Psoas muscle (tissue), 8 donors: ENCODE measurements around the gene PFKM. TPM values are rescaled to one million over a fixed set of nuclear protein-coding genes. Genes with fewer than 3 reads are reported as not detected.
A peak's percentile ranks its signal among the peaks of the same experiment; 100 is the strongest.

Experiments
- ATAC-seq, 4 donors: fragments of 200-7000 bp; cut with Tn5 transposase; one replicate each; pipeline ENCODE4 v1.9.1; 2020; ENCODE audit warnings: moderate library complexity in 3 of 4, mild to moderate bottlenecking in 2 of 4
- DNase-seq, 2 donors: peaks; one replicate each; pipeline ENCODE4 v3.0.0-alpha.2; 2020
- H3K27ac ChIP-seq: fragments of 200-600 bp; one replicate; pipeline ENCODE4 v1.8.0; 2022
- H3K27me3 ChIP-seq, 3 donors: fragments of 200-600 bp in 1 of 3; one replicate each; pipeline versions ENCODE4 v1.6.1 to v1.8.0; 2013 to 2022; ENCODE audit warnings: low read length in 2 of 3, mild to moderate bottlenecking in 2 of 3, moderate library complexity in 1 of 3; ENCODE audit not compliant: insufficient read depth in 3 of 3
- H3K36me3 ChIP-seq, 2 donors: fragments of 200-600 bp in 1 of 2; one replicate each; pipeline versions ENCODE4 v1.6.1 to v1.8.0; 2013 to 2022; ENCODE audit warnings: low read depth in 1 of 2, mild to moderate bottlenecking in 1 of 2, moderate library complexity in 1 of 2; ENCODE audit not compliant: insufficient read depth in 1 of 2
- H3K4me1 ChIP-seq: fragments of 200-600 bp; one replicate; pipeline ENCODE4 v1.8.0; 2022
- H3K4me3 ChIP-seq: fragments of 200-600 bp; one replicate; pipeline ENCODE4 v1.8.0; 2022; ENCODE audit warnings: mild to moderate bottlenecking
- H3K9me3 ChIP-seq: fragments of 200-600 bp; one replicate; pipeline ENCODE4 v1.8.0; 2022
- WGBS, 3 donors: extraction: QIAGEN DNeasy Blood & Tissue Kit; methylation state at CpG; one replicate each; pipeline versions ENCODE4 v1.1.6 to v1.1.7; 2013; 5-methylcytosine and 5-hydroxymethylcytosine counted together
- intact Hi-C, 2 donors: fragments of 100-400 bp; cut with DNase I; formaldehyde crosslinking; loops; one replicate each; pipeline versions ENCODE4 v1.11.0 to v1.14.2; 2022
- long read RNA-seq, 2 donors: library from polyadenylated mRNA; unstranded; transcript quantifications; one replicate each; pipeline ENCODE4 v2.0.0, GENCODE V29; 2021
- polyA plus RNA-seq, 3 donors: library from polyadenylated mRNA; stranded (reverse); fragments of 200-250 nt; gene quantifications; one replicate each; pipeline ENCODE4 v1.2.3, GENCODE V29; 2013
- total RNA-seq, 4 donors: library from RNA; stranded (reverse); fragmentation: NEBNext Ultra II Directional in 2 of 4; extraction: Animal tissue kit (Norgen Biotek cat#: 25700) in 2 of 4; gene quantifications; one replicate each; pipeline versions ENCODE4 v1.2.1 to v1.2.4, GENCODE V29; 2021 to 2023
- TF ChIP-seq, protein P1 (sequence below): fragments of 200-600 bp; IDR thresholded peaks from one replicate; pipeline ENCODE4 v1.8.0; 2022; ENCODE audit warnings: antibody characterized with exemption
- donor health status: healthy with polysubstance abuse.
- donor health status: DM: no; HTN: no; CAD: no; lungs with moderate emphysema.
- donor health status: Bipolar disorder and iron deficiency.
- donor health status: healthy.
- donor health status: DM: yes; HTN: yes; CAD: no.
- donor health status: DM: no; HTN: no; CAD: no.
- donor health status: DM: no; HTN: no; CAD: no.
- donor health status: DM: yes; HTN: yes; CAD: no.

PFKM gene
- total RNA-seq (1,000 to 10,000 TPM in 1 of 4 donors, 100 to 1,000 TPM in 3; 618 to 1,283 (median 817) TPM), polyA plus RNA-seq (100 to 1,000 TPM in 2 of 3 donors, 10 to 100 TPM in 1; 65.1 to 529 (median 344) TPM)
- long read RNA-seq, donor 1, transcript PFKM-222 (23 exons, 2,867 nt) = minor isoform, 5 of 637 reads
- long read RNA-seq, donor 1, transcript PFKM-203 (23 exons, 3,224 nt) = minor isoform, 126 of 637 reads
- long read RNA-seq, donor 1, transcript PFKM-210 (22 exons, 2,867 nt) = major isoform, 360 of 637 reads
- long read RNA-seq, donor 1, transcript PFKM-201 (23 exons, 3,078 nt) = minor isoform, 12 of 637 reads
- long read RNA-seq, donor 1, partial matches to known transcripts = 99 of 637 reads
- long read RNA-seq, donor 1, other reads (novel, unspliced or antisense) = 34 of 637 reads
- long read RNA-seq, donor 2, transcript PFKM-201 (23 exons, 3,078 nt) = minor isoform, 275 of 2,116 reads
- long read RNA-seq, donor 2, transcript PFKM-210 (22 exons, 2,867 nt) = major isoform, 965 of 2,116 reads
- long read RNA-seq, donor 2, transcript PFKM-222 (23 exons, 2,867 nt) = minor isoform, 6 of 2,116 reads
- long read RNA-seq, donor 2, transcript PFKM-203 (23 exons, 3,224 nt) = minor isoform, 286 of 2,116 reads
- long read RNA-seq, donor 2, partial matches to known transcripts = 455 of 2,116 reads
- long read RNA-seq, donor 2, other reads (novel, unspliced or antisense) = 121 of 2,116 reads

DNA sequence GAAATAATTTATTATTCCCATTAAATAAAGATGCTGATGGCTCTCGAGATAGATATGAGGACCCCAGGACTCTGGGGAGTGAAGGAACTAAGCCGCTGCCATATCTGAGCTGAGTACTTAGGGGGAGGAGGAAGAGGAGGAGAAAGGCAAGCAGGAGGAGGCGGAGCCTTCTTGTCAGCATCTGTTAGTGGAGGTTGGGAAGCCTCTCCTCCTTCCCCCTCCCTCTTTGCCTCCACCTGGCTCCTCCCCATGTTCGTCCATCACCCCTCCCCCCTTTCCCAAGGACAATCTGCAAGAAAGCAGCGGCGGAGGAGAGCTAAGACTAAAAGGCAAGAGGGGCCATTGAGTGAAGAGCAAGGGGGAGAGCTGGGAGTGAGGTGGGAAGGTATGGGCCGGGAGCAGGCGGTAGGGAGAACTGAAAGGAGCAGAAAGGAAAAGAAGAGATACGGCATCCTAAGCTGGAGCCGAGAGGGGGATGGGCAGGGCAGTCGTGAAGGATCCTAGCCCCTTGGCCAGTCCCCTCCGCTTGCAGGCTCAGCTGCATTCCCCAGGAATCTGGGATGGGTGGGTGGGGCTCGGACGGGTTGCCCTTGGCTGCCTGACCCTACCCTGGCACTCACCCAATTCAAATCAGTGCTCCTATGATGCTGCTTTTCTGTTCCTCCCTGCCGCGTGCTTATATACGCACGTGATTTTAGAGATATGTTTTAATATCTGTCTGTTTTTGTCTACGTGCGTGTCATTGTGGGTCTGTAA lies at the start of gene PFKM:
Gene PFKM (plus strand): TSS at position 287 of the 756 bp plus-strand sequence. CDS start 3,411 bp downstream, outside the sequence.
- TF ChIP-seq, protein P1, sequence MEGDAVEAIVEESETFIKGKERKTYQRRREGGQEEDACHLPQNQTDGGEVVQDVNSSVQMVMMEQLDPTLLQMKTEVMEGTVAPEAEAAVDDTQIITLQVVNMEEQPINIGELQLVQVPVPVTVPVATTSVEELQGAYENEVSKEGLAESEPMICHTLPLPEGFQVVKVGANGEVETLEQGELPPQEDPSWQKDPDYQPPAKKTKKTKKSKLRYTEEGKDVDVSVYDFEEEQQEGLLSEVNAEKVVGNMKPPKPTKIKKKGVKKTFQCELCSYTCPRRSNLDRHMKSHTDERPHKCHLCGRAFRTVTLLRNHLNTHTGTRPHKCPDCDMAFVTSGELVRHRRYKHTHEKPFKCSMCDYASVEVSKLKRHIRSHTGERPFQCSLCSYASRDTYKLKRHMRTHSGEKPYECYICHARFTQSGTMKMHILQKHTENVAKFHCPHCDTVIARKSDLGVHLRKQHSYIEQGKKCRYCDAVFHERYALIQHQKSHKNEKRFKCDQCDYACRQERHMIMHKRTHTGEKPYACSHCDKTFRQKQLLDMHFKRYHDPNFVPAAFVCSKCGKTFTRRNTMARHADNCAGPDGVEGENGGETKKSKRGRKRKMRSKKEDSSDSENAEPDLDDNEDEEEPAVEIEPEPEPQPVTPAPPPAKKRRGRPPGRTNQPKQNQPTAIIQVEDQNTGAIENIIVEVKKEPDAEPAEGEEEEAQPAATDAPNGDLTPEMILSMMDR = no peak
- DNase-seq = peak; percentile 78 to 90
- 0 to 1% (median 1%) methylated on average over 18 to 20 of the region's 20 CpGs for WGBS, 3 donors
- no peaks in the 10 kb centered on the region for H3K9me3 ChIP-seq
- peak within 1 kb of the TSS; percentile 75 for H3K4me3 ChIP-seq
- ATAC-seq = peak; percentile 89 to 95 (median 93)
- peaks cover 0 to 19% of the 10 kb centered on the region in 2 donors for H3K36me3 ChIP-seq
- intact Hi-C loops = no loop called here
- peak within 1 kb of the TSS; percentile 87 for H3K27ac ChIP-seq
- no peaks in the 10 kb centered on the region for H3K27me3 ChIP-seq
- H3K4me1 ChIP-seq = peaks cover 14% of the 10 kb centered on the region

- ATAC-seq = no peak
- Histone ChIP-seq H3K36me3 (peaks cover 8 to 98% of the 10 kb centered on the region in 2 donors), H3K27ac (no peak overlapping the region), H3K4me1 (no peaks in the 10 kb centered on the region), H3K9me3 (no peaks in the 10 kb centered on the region), H3K4me3 (no peak overlapping the region), H3K27me3 (no peaks in the 10 kb centered on the region)
- WGBS, 3 donors = 93 to 97% (median 97%) methylated on average over 1 of the region's 1 CpG
- intact Hi-C loops = no loop called here
- no peak for DNase-seq
- TF ChIP-seq, protein P1 = no peak
Observed at GRCh38 chr12:48070033-48070432, 49.1 kb upstream of the PFKM start.

DNA sequence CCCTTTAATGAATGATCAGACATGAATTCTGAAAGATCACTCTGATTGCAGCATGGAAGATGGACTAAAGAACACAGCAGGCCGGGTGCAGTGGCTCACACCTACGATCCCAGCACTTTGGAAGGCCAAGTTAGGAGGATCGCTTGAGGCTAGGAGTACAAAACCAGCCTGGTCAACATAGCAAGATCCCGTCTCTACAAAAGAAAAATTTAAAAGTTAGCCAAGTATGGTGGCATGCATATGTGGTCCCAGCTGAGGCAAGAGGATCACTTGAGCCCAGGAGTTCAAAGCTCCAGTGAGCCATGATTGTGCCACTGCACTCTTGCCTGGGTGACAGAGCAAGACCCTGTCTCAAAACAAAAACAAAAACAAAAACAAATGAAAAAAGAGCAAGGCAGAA lies 48.4 kb upstream of the PFKM start:
- WGBS, 3 donors = 95 to 98% (median 96%) methylated on average over 4 of the region's 4 CpGs
- TF ChIP-seq, protein P1 = no peak
- Histone ChIP-seq H3K27ac (no peak overlapping the region), H3K36me3 (peaks cover 6 to 91% of the 10 kb centered on the region in 2 donors), H3K9me3 (no peaks in the 10 kb centered on the region), H3K27me3 (no peaks in the 10 kb centered on the region), H3K4me3 (no peak overlapping the region), H3K4me1 (peaks cover 5% of the 10 kb centered on the region)
- no peak for DNase-seq
- intact Hi-C loops = no loop called here
- no peak for ATAC-seq

DNA sequence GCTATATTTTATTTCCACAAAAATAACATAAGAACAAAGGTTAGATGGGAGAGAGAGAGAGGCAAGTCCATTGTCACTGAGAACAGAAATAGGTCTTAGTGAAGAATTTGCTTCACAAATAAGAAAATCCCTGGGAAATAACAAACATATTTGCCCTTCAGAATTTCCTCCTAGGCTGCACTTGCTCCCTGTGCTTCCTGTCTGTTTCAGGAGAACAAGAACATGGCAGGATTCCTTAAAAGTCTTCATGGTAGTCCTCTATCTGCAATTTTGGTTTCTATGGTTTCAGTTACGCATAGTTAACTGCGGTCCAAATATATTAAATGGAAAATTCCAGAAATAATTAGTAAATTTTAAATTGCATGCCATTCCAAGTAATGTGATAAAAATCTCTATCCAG lies 47.4 kb upstream of the PFKM start:
- intact Hi-C loops = no loop called here
- TF ChIP-seq, protein P1 = no peak

More for the DNA sequence above, 47.4 kb upstream of the PFKM start:
- Histone ChIP-seq H3K27ac (no peak overlapping the region), H3K4me1 (peaks cover 5% of the 10 kb centered on the region), H3K4me3 (no peak overlapping the region), H3K36me3 (peaks cover 6 to 81% of the 10 kb centered on the region in 2 donors), H3K27me3 (no peaks in the 10 kb centered on the region), H3K9me3 (no peaks in the 10 kb centered on the region)
- DNase-seq (no peak), ATAC-seq (no peak)
- WGBS, 3 donors = 73 to 84% (median 80%) methylated on average over 2 of the region's 2 CpGs
